NCI-H1694 treated with DMSO at 0.1 percent for 48 hours (cell line): ENCODE measurements around the gene HDAC8.

ENCODE experiments used
- DNase-seq: peaks from one replicate; lab custom pipeline; 2025; lab: John Stamatoyannopoulos, UW

HDAC8 gene

DNA sequence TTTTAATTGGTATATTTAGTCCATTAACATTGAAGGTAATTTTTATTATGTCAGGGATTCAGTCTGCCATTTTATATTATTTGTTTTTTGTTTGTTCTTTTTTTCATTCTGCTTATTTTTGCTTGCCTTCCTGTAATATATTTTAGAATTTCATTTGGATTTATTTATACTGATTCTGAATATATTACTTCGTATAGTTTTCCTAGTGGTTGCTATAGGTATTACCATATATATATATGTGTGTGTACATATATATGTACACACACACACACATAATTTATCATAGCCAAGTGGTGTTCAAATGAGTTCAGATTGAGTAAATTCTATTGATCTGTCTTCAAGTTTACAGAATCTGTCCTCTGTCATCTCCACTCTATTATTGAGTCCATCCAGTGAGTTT is 278.1 kb downstream of the HDAC8 start:
- no peak for DNase-seq

DNA sequence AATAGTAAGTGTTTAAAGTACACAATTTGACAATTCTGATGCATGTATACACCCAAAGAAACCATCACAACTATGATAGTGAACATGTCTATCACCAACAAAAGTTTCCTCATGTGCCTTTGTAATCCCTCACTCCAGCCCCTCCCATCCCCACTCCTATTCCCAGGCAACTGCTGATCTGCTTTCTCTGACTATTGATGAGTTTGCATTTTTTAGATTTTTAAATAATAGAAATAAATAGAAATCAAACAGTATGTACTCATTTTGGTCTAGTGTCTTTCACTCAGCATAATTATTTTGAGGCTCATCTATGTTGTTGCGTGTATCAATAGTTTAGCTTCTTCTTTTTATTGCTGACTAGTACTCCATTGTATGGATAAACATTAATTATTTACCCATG is 290.3 kb downstream of the HDAC8 start:
- DNase-seq: no peak

- DNase-seq: no peak
Measured at GRCh38 chrX:72280321-72280845, 292.3 kb downstream of the HDAC8 start.
